Measurements from ENCODE around the gene SALL1.

DNA sequence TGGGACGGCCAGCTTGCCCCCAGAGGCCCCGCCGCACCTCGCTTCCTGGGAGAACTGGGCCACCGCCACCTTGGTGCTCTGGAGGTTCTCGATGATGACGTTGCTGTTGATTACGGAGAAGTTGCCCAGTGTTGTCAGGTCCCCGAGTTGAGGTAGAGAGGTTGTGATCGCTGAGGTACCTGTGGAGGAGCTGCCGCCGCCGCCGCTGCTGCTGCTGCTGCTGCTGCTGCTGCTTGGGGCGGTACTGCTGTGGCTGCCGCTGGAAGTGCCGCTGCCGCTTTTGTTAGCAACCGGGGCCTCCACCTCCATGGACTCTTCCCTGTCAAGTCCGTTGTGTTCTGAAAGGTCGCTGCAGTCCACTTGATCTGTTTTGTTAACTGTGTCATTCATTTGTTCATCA, 9.5 kb downstream of the SALL1 start:
- TF ChIP-seq CEBPB (IDR thresholded peaks at IDR 0.05; ENCODE audit: low read depth): no peak
- no peak for TF ChIP-seq CTCF (IDR thresholded peaks at IDR 0.05 in 2 of 3, conservative IDR thresholded peaks at IDR 0.05 in 1 of 3; ENCODE audit: borderline replicate concordance in 1 of 3, insufficient read depth in 1 of 3, low read depth in 2 of 3, low read length in 2 of 3)
- TF ChIP-seq EZH2 (IDR thresholded peaks at IDR 0.05): no peak
- TF ChIP-seq ELF1 (IDR thresholded peaks at IDR 0.05; ENCODE audit: borderline replicate concordance, low read depth): no peak
- no peak for TF ChIP-seq ZNF274 (IDR thresholded peaks at IDR 0.05; ENCODE audit: low read depth, low read length)
- TF ChIP-seq POLR2A (IDR thresholded peaks at IDR 0.05; ENCODE audit: borderline replicate concordance, extremely low read depth, insufficient read depth, insufficient read length): no peak
- TF ChIP-seq POLR2AphosphoS5 (IDR thresholded peaks at IDR 0.05; ENCODE audit: low read depth, low read length): no peak
